Smooth muscle cell (in vitro differentiated cells): Measurements from ENCODE around the gene KRTAP13-1. TPM values are rescaled to one million over a fixed set of nuclear protein-coding genes. Genes with fewer than 3 reads are reported as not detected.

Experiments used
- DNase-seq: peaks from one replicate; lab custom pipeline; 2025; ENCODE audit not compliant: unreplicated experiment; lab: John Stamatoyannopoulos, UW
- H2AFZ ChIP-seq: fragments of 200-600 bp; sonication (generic); 2 replicates; pipeline ENCODE4 v1.6.0; 2016; ENCODE audit warnings: antibody characterized with exemption, low read depth, mild to moderate bottlenecking
- H3F3A ChIP-seq: fragments of 200-600 bp; sonication (generic); 2 replicates; pipeline ENCODE4 v1.6.0; 2017; ENCODE audit warnings: antibody characterized with exemption, low read depth
- H3K27ac ChIP-seq: fragments of 200-600 bp; sonication (generic); 2 replicates; pipeline ENCODE4 v1.5.1; 2016; ENCODE audit warnings: low read depth, mild to moderate bottlenecking
- H3K27me3 ChIP-seq: fragments of 200-600 bp; sonication (generic); 2 replicates; pipeline ENCODE4 v1.6.1; 2016; ENCODE audit warnings: low read depth, mild to moderate bottlenecking
- H3K36me3 ChIP-seq: fragments of 200-600 bp; sonication (generic); 2 replicates; pipeline ENCODE4 v1.5.1; 2016; ENCODE audit warnings: low read depth
- H3K4me1 ChIP-seq: fragments of 200-600 bp; sonication (generic); 2 replicates; pipeline ENCODE4 v1.5.1; 2016; ENCODE audit warnings: low read depth
- H3K4me2 ChIP-seq: fragments of 200-600 bp; sonication (generic); 2 replicates; pipeline ENCODE4 v1.6.0; 2016; ENCODE audit warnings: mild to moderate bottlenecking
- H3K4me3 ChIP-seq: fragments of 200-600 bp; sonication (generic); 2 replicates; pipeline ENCODE4 v1.5.1; 2016; ENCODE audit warnings: mild to moderate bottlenecking
- H3K79me2 ChIP-seq: fragments of 200-600 bp; sonication (generic); 2 replicates; pipeline ENCODE4 v1.6.0; 2016; ENCODE audit warnings: low read depth, mild to moderate bottlenecking
- H3K9ac ChIP-seq: fragments of 200-600 bp; sonication (generic); 2 replicates; pipeline ENCODE4 v1.6.0; 2016; ENCODE audit warnings: low read depth
- H3K9me3 ChIP-seq: fragments of 200-600 bp; sonication (generic); replicated peaks from 2 replicates; pipeline ENCODE4 v1.5.1; 2016; ENCODE audit warnings: low read depth
- H4K20me1 ChIP-seq: fragments of 200-600 bp; sonication (generic); 2 replicates; pipeline ENCODE4 v1.6.0; 2016; ENCODE audit warnings: low read depth
- WGBS: methylation state at CpG from one replicate; pipeline ENCODE4 v1.1.7; 2016; ENCODE audit warnings: low lambda C conversion rate; 5-methylcytosine and 5-hydroxymethylcytosine counted together
- polyA plus RNA-seq: library from polyadenylated mRNA; unstranded; fragments of >200 nt; fragmentation: Nextera tagmentation; extraction: Ambion mirVana; gene quantifications from 2 replicates; pipeline ENCODE4 v1.2.1, GENCODE V29; 2016
- total RNA-seq: library from RNA; depleted of rRNA; stranded (reverse); fragments of >200 nt; gene quantifications from 2 replicates; pipeline ENCODE4 v1.2.3, GENCODE V29; 2014
- TF ChIP-seq, protein P1 (sequence below): fragments of 200-600 bp; sonication (generic); IDR thresholded peaks from 2 replicates; pipeline ENCODE4 v1.5.1; 2017; ENCODE audit warnings: borderline replicate concordance, mild to moderate bottlenecking, antibody characterized with exemption; ENCODE audit not compliant: insufficient read depth, poor library complexity, severe bottlenecking

KRTAP13-1 gene
- total and polyA plus RNA-seq, 2 experiments from 2014 or later, result not detected

DNA sequence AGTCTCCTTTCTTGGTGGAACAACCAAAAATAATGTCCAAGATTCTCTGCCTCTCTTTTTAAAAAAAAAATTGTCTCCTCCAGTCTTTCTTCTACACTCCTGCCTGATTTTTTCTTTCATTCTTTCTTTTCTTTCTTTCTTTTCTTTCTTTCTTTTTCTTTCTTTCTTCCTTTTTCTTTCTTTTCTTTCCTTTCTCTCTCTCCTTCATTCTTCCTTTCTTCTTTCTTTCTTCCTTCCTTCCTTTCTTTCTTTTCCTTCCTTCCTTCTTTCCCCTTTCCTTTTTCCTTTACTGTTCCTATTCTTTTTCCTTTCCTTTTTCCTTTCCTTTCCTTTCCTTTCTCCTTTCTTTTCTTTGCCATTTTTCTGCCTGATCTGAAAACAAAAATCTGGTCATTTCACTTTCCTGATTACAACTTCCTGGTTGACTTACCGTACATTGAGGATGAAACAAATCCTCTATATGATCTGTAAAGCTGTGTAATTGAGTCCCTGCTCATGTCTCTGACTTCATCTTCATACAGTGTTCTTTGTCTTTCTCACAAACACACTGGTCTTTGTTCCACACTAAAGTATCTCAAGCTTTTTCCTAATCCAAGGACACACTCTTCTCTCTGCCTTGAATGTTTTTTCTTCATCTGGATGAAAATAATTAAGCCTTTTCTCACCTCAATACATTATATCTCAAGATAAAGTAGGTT, 41.4 kb upstream of the KRTAP13-1 start:
- H3K27ac ChIP-seq, result no peak overlapping the region
- peaks cover 5% of the 10 kb centered on the region for H3K27me3 ChIP-seq
- H3K4me1 ChIP-seq, result no peaks in the 10 kb centered on the region
- no peak overlapping the region for H3K4me3 ChIP-seq
- H3F3A ChIP-seq, result no peaks in the 10 kb centered on the region
- H3K4me2 ChIP-seq, result no peak overlapping the region
- TF ChIP-seq, protein P1, sequence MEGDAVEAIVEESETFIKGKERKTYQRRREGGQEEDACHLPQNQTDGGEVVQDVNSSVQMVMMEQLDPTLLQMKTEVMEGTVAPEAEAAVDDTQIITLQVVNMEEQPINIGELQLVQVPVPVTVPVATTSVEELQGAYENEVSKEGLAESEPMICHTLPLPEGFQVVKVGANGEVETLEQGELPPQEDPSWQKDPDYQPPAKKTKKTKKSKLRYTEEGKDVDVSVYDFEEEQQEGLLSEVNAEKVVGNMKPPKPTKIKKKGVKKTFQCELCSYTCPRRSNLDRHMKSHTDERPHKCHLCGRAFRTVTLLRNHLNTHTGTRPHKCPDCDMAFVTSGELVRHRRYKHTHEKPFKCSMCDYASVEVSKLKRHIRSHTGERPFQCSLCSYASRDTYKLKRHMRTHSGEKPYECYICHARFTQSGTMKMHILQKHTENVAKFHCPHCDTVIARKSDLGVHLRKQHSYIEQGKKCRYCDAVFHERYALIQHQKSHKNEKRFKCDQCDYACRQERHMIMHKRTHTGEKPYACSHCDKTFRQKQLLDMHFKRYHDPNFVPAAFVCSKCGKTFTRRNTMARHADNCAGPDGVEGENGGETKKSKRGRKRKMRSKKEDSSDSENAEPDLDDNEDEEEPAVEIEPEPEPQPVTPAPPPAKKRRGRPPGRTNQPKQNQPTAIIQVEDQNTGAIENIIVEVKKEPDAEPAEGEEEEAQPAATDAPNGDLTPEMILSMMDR, result no peak
- H4K20me1 ChIP-seq, result no peaks in the 10 kb centered on the region
- no peaks in the 10 kb centered on the region for H3K79me2 ChIP-seq
- DNase-seq, result no peak
- no peak overlapping the region for H3K9ac ChIP-seq
- no peak overlapping the region for H2AFZ ChIP-seq
- H3K36me3 ChIP-seq, result no peaks in the 10 kb centered on the region
- 53% methylated on average over 1 of the region's 1 CpG for WGBS
- H3K9me3 ChIP-seq, result no peaks in the 10 kb centered on the region

DNA sequence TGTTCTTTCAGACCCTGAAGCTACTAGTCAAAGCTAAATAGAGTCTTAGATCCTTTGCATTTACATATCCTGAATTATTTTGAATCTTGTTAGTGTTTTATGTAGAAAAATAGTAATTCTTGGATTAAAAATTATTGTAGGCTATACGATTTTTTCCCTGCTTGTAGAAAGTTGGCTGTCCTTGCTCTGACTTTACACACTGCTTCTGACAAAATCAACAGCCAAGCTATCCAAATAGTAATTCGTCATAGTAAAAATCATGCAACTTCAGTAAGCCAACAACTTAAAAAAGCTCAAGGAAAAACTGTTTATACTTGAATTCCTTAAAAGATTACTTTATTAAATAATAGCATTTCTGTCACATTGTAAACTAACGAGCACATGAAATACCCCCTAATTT, 39.9 kb upstream of the KRTAP13-1 start:
- Histone ChIP-seq H4K20me1 (no peaks in the 10 kb centered on the region), H3K27ac (no peak overlapping the region), H3K4me1 (no peaks in the 10 kb centered on the region), H3K9me3 (no peaks in the 10 kb centered on the region), H3K4me2 (no peak overlapping the region), H3F3A (no peaks in the 10 kb centered on the region), H3K9ac (no peak overlapping the region), H3K4me3 (no peak overlapping the region), H2AFZ (no peak overlapping the region), H3K79me2 (no peaks in the 10 kb centered on the region), H3K27me3 (peaks cover 5% of the 10 kb centered on the region), H3K36me3 (no peaks in the 10 kb centered on the region)
- TF ChIP-seq, protein P1, result no peak
- no peak for DNase-seq
- 85% methylated on average over 3 of the region's 3 CpGs for WGBS

DNA sequence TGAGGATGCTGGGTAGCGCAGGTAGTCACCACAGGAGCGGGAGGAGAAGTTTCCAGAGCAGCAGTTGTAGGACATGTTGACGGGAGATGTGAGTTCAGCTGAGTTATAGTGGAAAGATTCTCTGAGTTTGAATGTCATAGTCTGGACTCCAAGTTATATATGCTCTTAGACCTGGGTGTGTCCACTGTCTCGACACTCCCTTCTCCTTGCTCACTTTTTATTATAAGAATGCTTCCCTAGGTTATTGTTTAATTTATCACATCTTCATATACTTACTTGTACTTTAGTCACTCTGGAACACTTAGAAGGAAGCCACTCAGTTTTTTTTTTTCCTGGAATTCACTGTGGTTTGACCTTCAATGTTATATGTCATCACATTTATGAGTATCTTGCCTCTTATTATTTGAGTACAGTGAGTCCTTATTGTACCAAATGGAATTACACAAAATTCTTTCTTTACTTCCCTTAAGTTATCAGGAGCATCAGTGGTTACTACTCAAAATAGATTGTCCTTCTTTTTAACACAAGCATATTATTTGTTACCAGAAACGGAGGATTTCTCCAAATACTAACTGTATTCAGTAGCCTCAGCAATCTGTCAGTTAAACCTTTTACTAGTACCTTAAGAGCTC, 23.6 kb upstream of the KRTAP13-1 start, which contains the start of gene KRTAP13-2:
KRTAP13-2 (minus strand) TSS at position 133 of the 632 bp plus-strand sequence; CDS start at position 75, 58 bp downstream.
- no peaks in the 10 kb centered on the region for H3K4me1 ChIP-seq
- H4K20me1 ChIP-seq, result no peaks in the 10 kb centered on the region
- no peaks in the 10 kb centered on the region for H3F3A ChIP-seq
- H3K9me3 ChIP-seq, result no peaks in the 10 kb centered on the region
- no peaks in the 10 kb centered on the region for H3K27me3 ChIP-seq
- TF ChIP-seq, protein P1, result no peak
- no peak within 1 kb of the TSS for H3K4me2 ChIP-seq
- DNase-seq, result no peak
- H3K27ac ChIP-seq, result no peak within 1 kb of the TSS
- no peak within 1 kb of the TSS for H3K4me3 ChIP-seq
- no peak within 1 kb of the TSS for H3K9ac ChIP-seq
- H3K36me3 ChIP-seq, result no peaks in the 10 kb centered on the region
- WGBS, result 92% methylated on average over 5 of the region's 5 CpGs
- no peak within 1 kb of the TSS for H2AFZ ChIP-seq
- H3K79me2 ChIP-seq, result no peaks in the 10 kb centered on the region
